Heart left ventricle (tissue), 16 donors: ENCODE data around the gene CDC42EP3. TPM values are rescaled to one million over a fixed set of nuclear protein-coding genes. Genes with fewer than 3 reads are reported as not detected.

Experiments
- ATAC-seq, 4 donors: fragments of 200-7000 bp; cut with Tn5 transposase; one replicate each; pipeline ENCODE4 v1.9.1; 2020 to 2022; ENCODE audit warnings: moderate library complexity in 4 of 4, mild to moderate bottlenecking in 3 of 4, moderate number of reproducible peaks in 1 of 4
- DNase-seq, 5 donors: peaks; one replicate each; pipeline ENCODE4 v3.0.0-alpha.2; 2020
- H3K27ac ChIP-seq, 12 donors: fragments of 200-600 bp; sonication (generic) in 4 of 12; one replicate each; pipeline versions ENCODE4 v1.5.0 to v1.8.0; 2016 to 2022; ENCODE audit warnings: mild to moderate bottlenecking in 2 of 12
- H3K27me3 ChIP-seq, 9 donors: fragments of 200-600 bp; sonication (generic) in 2 of 9; one replicate each; pipeline versions ENCODE4 v1.5.1 to v1.8.0; 2016 to 2022; ENCODE audit warnings: mild to moderate bottlenecking in 3 of 9
- H3K36me3 ChIP-seq, 9 donors: fragments of 200-600 bp; sonication (generic) in 2 of 9; one replicate each; pipeline versions ENCODE4 v1.5.0 to v1.8.0; 2018 to 2022; ENCODE audit warnings: mild to moderate bottlenecking in 2 of 9
- H3K4me1 ChIP-seq, 12 donors: fragments of 200-600 bp; sonication (generic) in 4 of 12; one replicate each; pipeline versions ENCODE4 v1.5.0 to v1.8.0; 2016 to 2022; ENCODE audit warnings: mild to moderate bottlenecking in 3 of 12
- H3K4me3 ChIP-seq, 12 donors: fragments of 200-600 bp; sonication (generic) in 4 of 12; one replicate each; pipeline versions ENCODE4 v1.5.0 to v1.8.0; 2017 to 2022; ENCODE audit warnings: mild to moderate bottlenecking in 9 of 12, moderate library complexity in 4 of 12
- H3K9me3 ChIP-seq, 12 donors: fragments of 200-600 bp; sonication (generic) in 4 of 12; one replicate each; pipeline versions ENCODE4 v1.5.0 to v1.8.0; 2016 to 2022; ENCODE audit warnings: mild to moderate bottlenecking in 1 of 12
- CTCF ChIP-seq, 12 donors: fragments of 200-600 bp; sonication (generic) in 4 of 12; IDR thresholded peaks; one replicate each; pipeline versions ENCODE4 v1.5.0 to v1.8.0; 2018 to 2022; ENCODE audit warnings: antibody characterized with exemption in 12 of 12, mild to moderate bottlenecking in 5 of 12
- POLR2A ChIP-seq, 2 donors: fragments of 450-650 bp; IDR thresholded peaks; one replicate each; pipeline ENCODE4 v1.6.1; 2017; ENCODE audit warnings: antibody characterized with exemption in 2 of 2, mild to moderate bottlenecking in 2 of 2, moderate library complexity in 2 of 2
- WGBS, 4 donors: extraction: QIAGEN DNeasy Blood & Tissue Kit in 2 of 4; methylation state at CpG; one replicate each; pipeline versions ENCODE4 v1.1.5 to v1.1.7; 2013 to 2018; 5-methylcytosine and 5-hydroxymethylcytosine counted together
- intact Hi-C, 10 donors: fragments of 100-400 bp; cut with DNase I; formaldehyde crosslinking; loops; one replicate each; pipeline versions ENCODE4 v1.11.1 to v1.14.2; 2022
- polyA plus RNA-seq, 2 donors: library from polyadenylated mRNA; stranded (reverse); fragments of 200-250 nt; gene quantifications; one replicate each; pipeline ENCODE4 v1.2.3, GENCODE V29; 2013
- total RNA-seq, 9 donors: library from RNA; depleted of rRNA in 2 of 9; stranded (reverse); fragments of >200 nt in 2 of 9; fragmentation: NEBNext Ultra II Directional in 3 of 9; extraction: Animal tissue kit (Norgen Biotek cat#: 25700) in 3 of 9; gene quantifications; one replicate each; pipeline versions ENCODE4 v1.1.0 to v1.2.4, GENCODE V29; 2016 to 2023
- donor health status: ischemic (EF 13 %, LVEDD 7.1; RV severe dilation, severe dysfunction).
- donor health status: healthy with polysubstance abuse.
- donor health status: DM: no; HTN: yes; CAD: no.
- donor health status: DM: no; HTN: no; CAD: no.
- donor health status: ischemic (EF 25% LVEDD 6.9; RV normal size, moderate dysfunction).
- donor health status: ischemic (EF 25% LVEDD 5.7; RV mildly dilated, moderate dysfunction).
- donor health status: healthy.
- donor health status: DM: yes; HTN: yes; CAD: no.
- donor health status: ischemic (EF 35%, LVEDD 5.7; RV mildly dilated, moderate dysfunction).
- donor health status: nonischemic (EF 11% LVEDD 7.7; RV severe dilation, severe dysfunction).
- donor health status: DM: yes; HTN: yes; CAD: no.
- donor health status: PGD.
- donor health status: ischemic (EF 29% LVEDD 5.4; RV normal size, mild dysfunction).
- donor health status: nonischemic (EF 23%, LVEDD 6.1; RV moderate dilation, normal function).

The CDC42EP3 gene
- total and polyA plus RNA-seq, 11 donors, result 32.5 to 189 (median 111) TPM

GRCh38 chr2:37718515-37719161 is 47.2 kb upstream of the CDC42EP3 start:
- 52 to 66% (median 57%) methylated on average over 7 of the region's 7 CpGs for WGBS, 4 donors
- H3K4me1 ChIP-seq, result peaks cover 0 to 10% (median 0%) of the 10 kb centered on the region in 12 donors
- no peaks in the 10 kb centered on the region for H3K36me3 ChIP-seq
- H3K27ac ChIP-seq, result no peak overlapping the region
- H3K4me3 ChIP-seq, result no peak overlapping the region
- no peak for TF ChIP-seq CTCF (IDR thresholded peaks at IDR 0.05)
- TF ChIP-seq POLR2A (IDR thresholded peaks at IDR 0.05), result no peak
- DNase-seq (no peak), ATAC-seq (no peak)
- intact Hi-C loops, result no loop called here
- peaks cover 0 to 22% (median 0%) of the 10 kb centered on the region in 12 donors for H3K9me3 ChIP-seq
- no peaks in the 10 kb centered on the region for H3K27me3 ChIP-seq

- WGBS, 4 donors, result 73 to 86% (median 80%) methylated on average over 3 of the region's 3 CpGs
- ATAC-seq, result no peak
Observed at GRCh38 chr2:37713258-37713700, 41.8 kb upstream of the CDC42EP3 start.

GRCh38 chr2:37711831-37712230 is 40.4 kb upstream of the CDC42EP3 start:
- Histone ChIP-seq H3K36me3 (no peaks in the 10 kb centered on the region), H3K9me3 (peaks cover 0 to 22% (median 0%) of the 10 kb centered on the region in 12 donors), H3K4me3 (no peak overlapping the region), H3K27ac (no peak overlapping the region), H3K27me3 (no peaks in the 10 kb centered on the region), H3K4me1 (peaks cover 0 to 34% (median 0%) of the 10 kb centered on the region in 12 donors)
- ATAC-seq, result no peak
- DNase-seq, result no peak
- intact Hi-C loops, result no loop called here
- no peak for TF ChIP-seq POLR2A (IDR thresholded peaks at IDR 0.05)
- TF ChIP-seq CTCF (IDR thresholded peaks at IDR 0.05), result no peak
- WGBS, 4 donors, result 89 to 94% (median 93%) methylated on average over 2 of the region's 2 CpGs

More at GRCh38 chr2:37713258-37713700, 41.8 kb upstream of the CDC42EP3 start:
- TF ChIP-seq CTCF (IDR thresholded peaks at IDR 0.05) (no peak), POLR2A (IDR thresholded peaks at IDR 0.05) (no peak)
- Histone ChIP-seq H3K4me1 (peaks cover 0 to 23% (median 0%) of the 10 kb centered on the region in 12 donors), H3K27me3 (no peaks in the 10 kb centered on the region), H3K27ac (no peak overlapping the region), H3K9me3 (peaks cover 0 to 22% (median 0%) of the 10 kb centered on the region in 12 donors), H3K36me3 (no peaks in the 10 kb centered on the region), H3K4me3 (no peak overlapping the region)
- intact Hi-C loops, result no loop called here
- no peak for DNase-seq

GRCh38 chr2:37711308-37711731 is 39.9 kb upstream of the CDC42EP3 start:
- no peaks in the 10 kb centered on the region for H3K36me3 ChIP-seq
- peaks cover 0 to 22% (median 0%) of the 10 kb centered on the region in 12 donors for H3K9me3 ChIP-seq
- no peaks in the 10 kb centered on the region for H3K27me3 ChIP-seq
- TF ChIP-seq POLR2A (IDR thresholded peaks at IDR 0.05), result no peak
- no peak for TF ChIP-seq CTCF (IDR thresholded peaks at IDR 0.05)
- H3K27ac ChIP-seq, result no peak overlapping the region
- no peak overlapping the region for H3K4me3 ChIP-seq
- ATAC-seq (no peak), DNase-seq (no peak)
- intact Hi-C loops, result no loop called here
- WGBS, 4 donors, result 81 to 100% (median 89%) methylated on average over 1 of the region's 1 CpG
- H3K4me1 ChIP-seq, result peaks cover 0 to 39% (median 0%) of the 10 kb centered on the region in 12 donors
